AG09319 (cell line): ENCODE measurements around the gene ATE1.

Experiments
- DNase-seq: peaks from one replicate; pipeline ENCODE4 v3.0.0-alpha.2; 2010; ENCODE audit warnings: low read depth; ENCODE audit errors: extremely low read depth
- TF ChIP-seq, protein P1 (sequence below): IDR thresholded peaks from 2 replicates; pipeline ENCODE4 v1.5.1; 2011; ENCODE audit warnings: low read depth, mild to moderate bottlenecking, inconsistent platforms, low read length, moderate library complexity

ATE1 gene

DNA sequence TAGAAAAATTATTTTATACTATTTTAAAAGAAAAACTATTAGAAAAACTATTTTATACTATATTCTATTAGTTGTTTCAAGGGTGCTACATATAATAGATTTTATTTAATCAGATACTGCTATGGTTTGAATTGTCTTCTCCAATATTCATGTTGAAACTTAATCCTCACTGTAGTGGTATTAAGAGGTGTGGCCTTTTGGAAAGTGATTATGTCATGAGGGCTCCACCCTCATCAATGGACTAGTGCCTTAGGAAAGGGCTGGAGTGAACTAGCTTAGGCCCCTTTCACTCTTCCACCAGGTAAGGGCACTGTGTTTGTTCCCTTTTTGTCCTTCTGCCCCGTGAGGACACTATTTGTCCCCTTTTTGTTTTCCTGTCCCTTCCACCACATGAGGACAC lies 111.6 kb downstream of the ATE1 start:
- TF ChIP-seq, protein P1, sequence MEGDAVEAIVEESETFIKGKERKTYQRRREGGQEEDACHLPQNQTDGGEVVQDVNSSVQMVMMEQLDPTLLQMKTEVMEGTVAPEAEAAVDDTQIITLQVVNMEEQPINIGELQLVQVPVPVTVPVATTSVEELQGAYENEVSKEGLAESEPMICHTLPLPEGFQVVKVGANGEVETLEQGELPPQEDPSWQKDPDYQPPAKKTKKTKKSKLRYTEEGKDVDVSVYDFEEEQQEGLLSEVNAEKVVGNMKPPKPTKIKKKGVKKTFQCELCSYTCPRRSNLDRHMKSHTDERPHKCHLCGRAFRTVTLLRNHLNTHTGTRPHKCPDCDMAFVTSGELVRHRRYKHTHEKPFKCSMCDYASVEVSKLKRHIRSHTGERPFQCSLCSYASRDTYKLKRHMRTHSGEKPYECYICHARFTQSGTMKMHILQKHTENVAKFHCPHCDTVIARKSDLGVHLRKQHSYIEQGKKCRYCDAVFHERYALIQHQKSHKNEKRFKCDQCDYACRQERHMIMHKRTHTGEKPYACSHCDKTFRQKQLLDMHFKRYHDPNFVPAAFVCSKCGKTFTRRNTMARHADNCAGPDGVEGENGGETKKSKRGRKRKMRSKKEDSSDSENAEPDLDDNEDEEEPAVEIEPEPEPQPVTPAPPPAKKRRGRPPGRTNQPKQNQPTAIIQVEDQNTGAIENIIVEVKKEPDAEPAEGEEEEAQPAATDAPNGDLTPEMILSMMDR = no peak
- DNase-seq = no peak

DNA sequence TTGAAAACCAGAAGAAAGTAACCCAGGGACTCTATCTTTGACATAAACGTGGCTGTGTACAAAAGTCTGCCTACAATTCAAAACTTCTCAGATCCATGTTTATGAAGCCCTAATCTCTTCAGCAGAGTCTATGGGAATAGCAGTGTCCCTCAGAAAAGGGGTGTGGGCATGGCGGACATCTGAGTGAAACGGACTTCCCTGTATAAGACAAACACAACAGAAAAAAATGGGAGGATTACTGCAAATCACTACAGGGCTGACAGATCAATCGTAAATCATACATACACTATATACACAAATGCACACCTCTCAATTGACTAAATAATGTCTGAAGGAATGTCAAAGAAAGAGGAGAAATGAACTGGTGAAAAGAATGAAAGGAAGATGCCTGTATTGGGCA lies 114.0 kb downstream of the ATE1 start:
- DNase-seq = no peak
- TF ChIP-seq, protein P1 = no peak

DNA sequence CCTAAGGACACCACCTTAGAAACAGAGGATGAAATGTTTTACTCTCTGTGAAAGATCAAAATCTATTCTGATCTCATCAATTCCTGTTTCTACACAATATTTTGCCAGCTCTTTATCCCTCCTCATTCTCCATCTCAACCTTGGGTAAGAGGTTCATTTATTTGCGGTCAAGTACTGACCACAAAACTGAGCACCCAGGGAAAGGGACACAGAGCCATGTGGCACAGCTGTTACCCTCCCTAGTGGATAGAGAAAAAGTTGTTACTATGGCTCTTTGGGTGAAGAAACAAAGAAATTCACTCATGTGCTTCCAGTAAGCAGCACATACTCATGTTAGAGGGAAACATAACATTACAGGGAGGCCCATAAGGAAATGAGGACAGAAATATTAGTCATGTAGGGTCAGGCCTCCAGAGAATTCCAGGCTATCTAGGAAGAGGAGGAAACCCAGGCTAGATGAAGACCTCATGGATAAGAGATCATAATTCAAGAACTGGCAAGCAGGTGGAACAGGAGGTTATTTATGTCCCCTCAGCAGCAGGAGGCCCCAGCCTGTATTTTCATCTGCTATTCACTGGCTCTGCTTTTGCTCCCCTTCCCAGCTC lies 114.5 kb downstream of the ATE1 start:
- TF ChIP-seq, protein P1 = no peak
- DNase-seq = no peak

DNA sequence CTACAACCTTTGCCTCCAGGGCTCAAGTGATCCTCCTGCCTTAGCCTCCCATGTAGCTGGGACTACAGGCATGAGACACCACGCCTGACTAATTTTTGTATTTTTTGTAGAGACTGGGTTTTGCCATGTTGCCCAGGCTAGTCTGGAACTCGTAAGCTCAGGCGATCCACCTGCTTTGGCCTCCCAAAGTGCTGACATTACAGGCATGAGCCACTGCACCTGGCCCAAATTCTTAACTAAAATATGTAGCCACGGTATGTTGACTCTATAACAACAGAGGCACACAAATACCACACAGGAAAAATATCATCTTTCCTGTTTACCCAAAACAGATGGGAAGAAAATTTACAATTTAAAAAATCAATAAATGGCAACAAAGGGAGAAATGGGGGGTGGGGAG lies 115.8 kb downstream of the ATE1 start:
- TF ChIP-seq, protein P1 = no peak

DNA sequence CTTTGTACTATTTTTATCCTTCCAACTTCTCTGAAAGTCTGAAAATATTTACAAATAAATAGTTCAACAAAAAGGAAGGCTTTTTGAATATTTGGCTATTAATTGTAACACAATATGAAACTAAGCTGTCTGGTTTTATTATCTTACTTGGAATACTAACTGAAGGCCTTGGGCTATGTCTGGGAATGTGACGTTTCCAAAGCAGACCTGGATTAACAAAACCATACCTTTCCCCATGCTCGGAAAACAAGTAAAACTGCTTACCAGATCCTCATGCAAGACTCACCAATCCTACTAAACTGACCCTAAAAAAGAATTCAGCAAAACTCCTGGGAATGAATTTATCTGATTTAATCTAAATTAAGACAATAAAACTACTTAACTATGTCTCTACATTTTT lies 116.4 kb downstream of the ATE1 start:
- no peak for DNase-seq
- TF ChIP-seq, protein P1 = no peak

More for the DNA sequence above, 115.8 kb downstream of the ATE1 start:
- no peak for DNase-seq

DNA sequence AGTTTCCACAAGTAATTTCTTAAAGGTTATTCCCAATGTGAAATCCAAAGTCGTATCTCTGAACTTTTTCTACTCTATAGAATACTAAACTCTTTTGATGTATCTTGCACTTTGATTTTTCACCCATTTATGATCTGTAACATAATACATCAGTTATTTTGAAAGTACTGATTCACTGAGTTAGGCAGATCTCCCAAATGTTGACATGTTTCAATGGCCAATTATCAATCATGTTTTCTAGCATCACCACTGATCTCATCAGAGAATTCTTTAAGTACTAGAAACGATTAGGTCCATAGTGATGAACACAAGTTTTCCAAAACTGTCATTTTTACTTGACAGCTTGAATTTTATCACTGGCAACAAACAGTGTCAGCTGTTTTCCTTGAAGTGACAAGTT lies 119.0 kb downstream of the ATE1 start:
- TF ChIP-seq, protein P1 = no peak
- DNase-seq = no peak

DNA sequence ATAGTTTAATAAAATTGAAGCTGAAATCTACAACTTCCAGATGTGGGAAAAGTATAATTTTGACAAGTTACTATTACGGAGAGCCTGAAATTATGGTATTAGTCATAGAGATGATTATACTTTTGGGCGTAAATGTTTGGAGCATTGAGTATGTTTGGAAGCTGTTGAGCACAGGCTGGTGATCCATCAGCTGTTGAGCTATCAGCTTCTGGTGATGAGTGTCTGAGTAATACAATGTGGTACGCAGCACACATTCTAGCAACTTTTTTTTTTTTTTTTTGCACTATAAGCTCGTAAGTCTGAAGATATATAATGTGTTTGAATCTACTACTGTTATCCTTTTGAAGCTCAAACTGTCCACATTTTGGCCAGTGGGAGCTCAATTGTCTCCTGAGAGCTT lies 123.4 kb downstream of the ATE1 start:
- TF ChIP-seq, protein P1 = no peak
- DNase-seq = peak; percentile 4
